ENCODE results near the gene ALKBH7. TPM values are rescaled to one million over a fixed set of nuclear protein-coding genes. Genes with fewer than 3 reads are reported as not detected.

Gene ALKBH7
- total RNA-seq, 1 donor from 2014 or later: 34.1 TPM

GRCh38 chr19:6362351-6362801, 10.2 kb upstream of the ALKBH7 start:
- intact Hi-C loops (cut with micrococcal nuclease): loop anchor here (1.0 to 5.0 kb wide), 2 partner anchors 62 to 385 kb away; partner anchors contain the start of genes KHSRP and RANBP3

GRCh38 chr19:6364353-6364752, 8.2 kb upstream of the ALKBH7 start:
- intact Hi-C loops (cut with micrococcal nuclease): loop anchor here (5.0 kb wide), 1 partner anchor 387 kb away; the partner anchor contains the start of gene RANBP3

GRCh38 chr19:6373096-6373812, 660 bp downstream of the ALKBH7 start:
- intact Hi-C loops (cut with micrococcal nuclease): loop anchor here (1.0 to 10.0 kb wide), 6 partner anchors 20 to 692 kb away; partner anchors contain the start of genes GTF2F1 and ZNF557

- intact Hi-C loops (cut with micrococcal nuclease): loop anchor here (1.0 to 10.0 kb wide), 6 partner anchors 20 to 691 kb away; partner anchors contain the start of genes GTF2F1 and ZNF557
These were observed 1.2 kb downstream of the ALKBH7 start for GRCh38 chr19:6373813-6374108.

GRCh38 chr19:6374161-6374709, 1.6 kb downstream of the ALKBH7 start:
- intact Hi-C loops (cut with micrococcal nuclease): loop anchor here (10.0 kb wide), 1 partner anchor 691 kb away; the partner anchor contains the start of gene ZNF557

GRCh38 chr19:6374711-6375410, 2.3 kb downstream of the ALKBH7 start:
- intact Hi-C loops (cut with micrococcal nuclease): loop anchor here (10.0 kb wide), 1 partner anchor 690 kb away; the partner anchor contains the start of gene ZNF557

- intact Hi-C loops (cut with micrococcal nuclease): loop anchor here (10.0 kb wide), 1 partner anchor 689 kb away; the partner anchor contains the start of gene ZNF557
These were observed 2.9 kb downstream of the ALKBH7 start, which contains the start of gene PSPN for GRCh38 chr19:6375411-6376010. TSS of gene PSPN (minus strand) at chr19:6375933. CDS start at chr19:6375849, 84 bp downstream.

- intact Hi-C loops (cut with micrococcal nuclease): loop anchor here (10.0 kb wide), 1 partner anchor 688 kb away; the partner anchor contains the start of gene ZNF557
These were observed 4.1 kb downstream of the ALKBH7 start for GRCh38 chr19:6376512-6377190.

- intact Hi-C loops (cut with micrococcal nuclease): loop anchor here (10.0 kb wide), 1 partner anchor 687 kb away; the partner anchor contains the start of gene ZNF557
These were observed 5.4 kb downstream of the ALKBH7 start for GRCh38 chr19:6378041-6378440.

- intact Hi-C loops (cut with micrococcal nuclease): loop anchor here (10.0 kb wide), 1 partner anchor 686 kb away; the partner anchor contains the start of gene ZNF557
These were observed 5.9 kb downstream of the ALKBH7 start for GRCh38 chr19:6378486-6378885.

GRCh38 chr19:6379744-6380143, 7.2 kb downstream of the ALKBH7 start:
- intact Hi-C loops (cut with micrococcal nuclease): loop anchor here (10.0 kb wide), 1 partner anchor 685 kb away; the partner anchor contains the start of gene ZNF557

- intact Hi-C loops (cut with micrococcal nuclease): no loop called here
These were observed 8.6 kb downstream of the ALKBH7 start for GRCh38 chr19:6381030-6381750.

- intact Hi-C loops (cut with micrococcal nuclease): no loop called here
These were observed 10.6 kb downstream of the ALKBH7 start for GRCh38 chr19:6383188-6383587.

- intact Hi-C loops (cut with micrococcal nuclease): no loop called here
These were observed 11.8 kb downstream of the ALKBH7 start for GRCh38 chr19:6384381-6384780.

GRCh38 chr19:6387372-6387771, 14.8 kb downstream of the ALKBH7 start:
- intact Hi-C loops (cut with micrococcal nuclease): no loop called here

- intact Hi-C loops (cut with micrococcal nuclease): loop anchor here (1.0 kb wide), 5 partner anchors 19 to 112 kb away; partner anchors contain the start of gene CLPP
These were observed 19.9 kb downstream of the ALKBH7 start for GRCh38 chr19:6392221-6393073.

- intact Hi-C loops (cut with micrococcal nuclease): loop anchor here (1.0 kb wide), 5 partner anchors 20 to 113 kb away; partner anchors contain the start of gene CLPP
These were observed 20.7 kb downstream of the ALKBH7 start, which contains the start of gene GTF2F1 for GRCh38 chr19:6393074-6393982. TSS of gene GTF2F1 (minus strand) at chr19:6393164. CDS start at chr19:6392995, 169 bp downstream.

Measured in T-helper 2 cell treated with Interferon-gamma antibody and Interleukin-4, amounts not matched to agents 100 ng/mL and 5 ng/mL, for 36 hours (primary cell).